ENCODE results near the gene MICU2.

Gene MICU2

GRCh38 chr13:21486322-21486721 is 117.6 kb downstream of the MICU2 start:
- DNase-seq (ENCODE audit: low read depth, low spot score), result no peak

GRCh38 chr13:21483748-21484147 is 120.2 kb downstream of the MICU2 start:
- DNase-seq (ENCODE audit: low read depth, low spot score), result no peak

GRCh38 chr13:21481359-21481758 is 122.6 kb downstream of the MICU2 start:
- no peak for DNase-seq (ENCODE audit: low read depth, low spot score)

- peak; percentile 84 for DNase-seq (ENCODE audit: low read depth, low spot score)
Measured at GRCh38 chr13:21478881-21479808, 124.8 kb downstream of the MICU2 start.

- peak; percentile 90 for DNase-seq (ENCODE audit: low read depth, low spot score)
Measured at GRCh38 chr13:21476893-21477472, 127.0 kb downstream of the MICU2 start.

- DNase-seq (ENCODE audit: low read depth, low spot score), result no peak
Measured at GRCh38 chr13:21475115-21475514, 128.9 kb downstream of the MICU2 start.

- DNase-seq (ENCODE audit: low read depth, low spot score), result no peak
Measured at GRCh38 chr13:21470785-21471184, 133.2 kb downstream of the MICU2 start.

- no peak for DNase-seq (ENCODE audit: low read depth, low spot score)
Measured at GRCh38 chr13:21466527-21466926, 137.4 kb downstream of the MICU2 start.

GRCh38 chr13:21465710-21466160 is 138.2 kb downstream of the MICU2 start:
- DNase-seq (ENCODE audit: low read depth, low spot score), result no peak

- no peak for DNase-seq (ENCODE audit: low read depth, low spot score)
Measured at GRCh38 chr13:21463424-21463823, 140.5 kb downstream of the MICU2 start.

GRCh38 chr13:21461131-21461530 is 142.8 kb downstream of the MICU2 start:
- DNase-seq (ENCODE audit: low read depth, low spot score), result no peak

- DNase-seq (ENCODE audit: low read depth, low spot score), result peak; percentile 95
Measured at GRCh38 chr13:21458813-21459701, 144.9 kb downstream of the MICU2 start, which contains the start of gene ZDHHC20. Gene ZDHHC20 (minus strand): TSS chr13:21459303. CDS start chr13:21459171, 132 bp downstream.

GRCh38 chr13:21458451-21458812 is 145.5 kb downstream of the MICU2 start:
- peak; percentile 42 for DNase-seq (ENCODE audit: low read depth, low spot score)

GRCh38 chr13:21453387-21454081 is 150.4 kb downstream of the MICU2 start:
- DNase-seq (ENCODE audit: low read depth, low spot score), result no peak

- DNase-seq (ENCODE audit: low read depth, low spot score), result no peak
Measured at GRCh38 chr13:21450936-21451335, 153.0 kb downstream of the MICU2 start.

GRCh38 chr13:21446656-21447055 is 157.3 kb downstream of the MICU2 start:
- DNase-seq (ENCODE audit: low read depth, low spot score), result no peak

- no peak for DNase-seq (ENCODE audit: low read depth, low spot score)
Measured at GRCh38 chr13:21445759-21446158, 158.2 kb downstream of the MICU2 start.

GRCh38 chr13:21443171-21443570 is 160.8 kb downstream of the MICU2 start:
- DNase-seq (ENCODE audit: low read depth, low spot score), result no peak
